HG03039 (cell line): ENCODE results near the gene UPK2.
"Not testable (repeated sequence)": the region's sequence is repeated elsewhere in the genome, so short reads cannot be mapped to it uniquely, and the experiment has no call there.

Experiments used
- ATAC-seq: cut with Tn5 transposase; IDR thresholded peaks from one replicate; pipeline ENCODE4 v1.9.1; 2021; ENCODE audit warnings: mild to moderate bottlenecking, moderate library complexity; ENCODE audit not compliant: unreplicated experiment

Gene UPK2

DNA sequence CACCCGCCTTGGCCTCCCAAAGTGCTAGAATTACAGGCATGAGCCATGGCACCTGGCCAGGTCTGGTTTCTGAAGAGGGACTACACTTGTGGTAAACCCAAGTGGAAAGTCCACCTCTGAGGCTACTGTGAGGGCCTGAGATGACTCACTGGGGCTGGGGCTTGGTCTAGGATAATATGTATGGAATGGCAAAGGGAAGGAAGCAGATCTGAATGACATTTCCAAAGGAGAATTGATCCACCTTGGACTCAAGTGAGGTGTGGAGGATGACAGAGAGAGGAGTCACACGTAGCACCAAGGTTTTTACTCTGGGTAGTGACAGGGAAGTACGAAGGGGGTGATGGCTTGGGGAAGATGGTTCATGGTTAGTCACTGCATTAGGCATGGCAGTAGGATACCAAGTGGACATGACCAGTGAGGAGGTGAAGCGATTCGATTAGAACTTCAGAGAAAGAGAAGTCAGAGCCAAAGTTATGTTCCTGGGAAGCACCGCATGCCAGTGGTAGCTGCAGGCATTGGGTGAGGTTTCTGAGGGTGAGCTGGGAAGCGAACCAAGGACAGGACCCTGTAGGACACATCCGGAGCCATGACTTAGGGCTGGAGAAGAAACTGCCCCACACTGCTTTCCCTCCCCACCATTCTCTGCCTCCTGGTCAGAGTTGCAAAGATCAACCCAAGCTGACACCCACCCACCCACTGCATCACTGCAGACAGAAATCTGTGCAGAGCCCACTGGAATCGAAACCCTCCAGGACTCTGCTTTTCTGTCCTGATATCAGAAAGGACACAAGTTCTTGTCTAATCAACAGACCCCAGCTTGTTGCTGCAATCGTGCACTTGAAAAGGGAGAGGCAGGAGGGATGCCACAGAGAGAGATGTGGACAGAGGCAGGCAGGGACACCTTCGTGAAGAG, 17.4 kb upstream of the UPK2 start:
- ATAC-seq, result no peak

DNA sequence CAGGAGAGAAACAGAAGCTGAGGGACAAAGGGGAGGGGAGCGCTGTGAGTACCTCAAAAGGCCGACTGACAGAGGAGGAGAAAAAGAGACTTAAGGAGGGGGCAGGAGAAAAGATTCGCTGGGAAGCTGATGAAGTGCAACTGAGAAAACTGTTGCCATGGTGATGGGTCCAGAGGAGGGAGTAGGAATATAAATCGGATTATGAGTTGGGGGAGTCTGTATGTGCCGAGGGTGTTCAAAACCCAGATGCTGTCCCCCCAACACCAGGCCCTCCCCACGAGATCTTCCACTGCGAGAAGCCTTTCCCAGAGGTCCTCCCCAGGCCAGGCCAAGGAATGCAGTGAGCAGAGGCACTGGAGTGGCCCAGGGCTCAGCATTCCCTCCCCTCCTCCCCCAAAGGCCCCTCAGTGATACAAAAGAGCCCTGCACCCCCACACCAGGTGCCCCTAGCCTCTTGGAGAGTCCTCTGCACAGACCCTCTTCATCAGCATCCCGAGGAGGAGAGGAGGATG, 16.6 kb upstream of the UPK2 start:
- ATAC-seq, result no peak

DNA sequence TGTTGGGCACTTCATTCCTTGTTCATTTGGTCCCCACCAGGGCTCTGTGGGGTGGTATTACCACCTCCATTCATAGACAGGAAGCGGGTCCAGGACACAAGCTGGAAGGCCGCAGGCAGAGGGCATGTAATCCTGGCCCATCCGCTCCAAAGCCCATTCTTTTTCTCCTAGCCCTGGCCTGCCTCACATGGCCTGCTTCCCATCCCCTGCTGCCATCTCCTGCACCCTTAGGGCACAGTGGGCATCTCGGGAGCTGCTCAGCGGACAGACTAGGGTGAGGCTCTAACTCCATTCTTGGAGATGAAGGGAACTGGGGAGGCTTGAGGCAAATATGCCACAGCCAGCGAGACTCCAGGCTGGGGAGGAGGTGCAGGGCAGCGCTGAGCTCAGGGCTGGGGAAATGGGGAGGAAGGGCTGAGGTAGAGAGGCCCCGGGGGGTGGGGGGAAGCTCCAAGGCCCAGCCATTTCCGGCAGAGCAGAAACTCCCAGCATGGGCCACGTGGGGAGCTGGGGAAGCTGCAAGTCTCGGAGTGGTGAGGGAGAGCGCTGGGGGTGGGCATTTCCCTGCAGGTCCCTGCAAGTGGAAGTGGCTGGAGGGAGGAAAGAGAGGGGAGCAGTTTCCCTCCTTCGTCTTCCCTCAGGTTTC, 16.0 kb upstream of the UPK2 start:
- no peak for ATAC-seq

DNA sequence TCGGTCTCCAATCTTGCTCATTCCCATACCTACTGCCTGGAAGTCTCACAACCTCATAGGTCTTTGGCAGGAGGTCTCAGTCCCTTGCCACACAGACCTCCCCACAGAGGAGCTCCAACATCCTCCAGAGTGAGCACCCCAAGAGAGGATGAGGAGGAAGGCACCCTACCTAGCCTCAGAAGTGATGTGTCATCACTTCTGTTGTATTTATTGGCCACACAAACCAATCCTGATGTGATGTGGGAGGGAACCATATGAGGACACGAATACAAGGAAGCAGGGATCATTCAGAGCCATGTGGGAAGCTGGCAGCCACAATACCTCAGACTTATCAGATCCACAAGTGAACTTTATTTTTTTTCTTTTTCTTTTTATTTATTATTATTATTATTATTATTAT, 9.0 kb upstream of the UPK2 start:
- ATAC-seq, result no peak

DNA sequence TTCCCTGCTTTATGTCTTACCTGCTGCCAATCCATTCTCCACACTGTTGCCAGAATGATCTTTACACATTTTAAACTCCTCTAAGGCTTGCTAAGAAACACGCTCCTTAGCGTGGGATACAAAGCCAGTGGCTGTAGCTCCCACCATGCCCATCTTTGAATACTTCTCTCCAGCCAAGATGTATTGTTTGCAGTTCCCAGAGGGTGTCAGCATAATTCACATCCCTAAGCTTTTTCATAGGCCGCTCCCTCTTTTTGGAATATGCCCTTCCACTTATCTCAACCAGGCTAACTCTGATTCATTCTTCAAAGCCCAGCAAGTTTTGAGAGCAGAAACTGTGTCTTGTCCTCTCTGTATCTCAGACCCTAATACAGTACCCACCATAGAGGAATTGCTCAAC, 8.1 kb upstream of the UPK2 start:
- no peak for ATAC-seq

DNA sequence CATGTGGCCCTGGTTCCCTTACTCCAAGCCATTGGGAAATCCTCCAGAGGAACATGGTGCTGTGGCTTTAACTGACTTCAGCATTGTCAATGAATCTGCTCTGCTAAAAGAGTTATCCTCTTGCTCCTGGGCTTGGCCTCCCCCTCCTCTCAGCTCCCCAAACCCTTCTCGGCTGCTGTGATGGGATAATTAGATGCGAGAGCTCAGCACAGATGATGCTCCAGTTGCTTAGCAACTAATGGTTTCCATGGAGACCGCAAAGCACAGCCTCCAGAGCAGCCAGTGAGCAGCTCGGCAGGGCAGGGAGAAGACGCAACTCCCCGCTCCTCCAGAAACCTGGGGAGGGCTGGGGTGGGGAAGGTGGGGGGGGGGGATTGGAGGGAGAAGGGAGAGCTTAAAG, 2.8 kb upstream of the UPK2 start:
- no peak for ATAC-seq

DNA sequence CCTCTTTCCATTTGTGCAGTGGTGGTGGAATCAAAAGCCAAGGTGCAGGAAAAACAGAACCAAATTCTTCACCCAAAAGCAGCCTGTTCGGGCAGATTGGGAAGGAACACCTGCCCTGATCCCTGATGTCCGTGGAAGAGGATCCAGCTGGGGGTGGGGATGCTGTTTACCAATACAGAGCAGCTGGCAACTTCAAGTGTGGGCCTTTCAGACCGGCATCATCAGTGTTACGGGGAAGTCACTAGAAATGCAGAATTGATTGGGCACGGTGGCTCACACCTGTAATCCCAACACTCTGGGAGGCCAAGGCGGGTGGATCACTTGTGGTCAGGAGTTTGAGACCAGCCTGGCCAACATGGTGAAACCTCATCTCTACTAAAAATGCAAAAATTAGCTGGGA, 2.1 kb upstream of the UPK2 start:
- ATAC-seq, result not testable (repeated sequence)

DNA sequence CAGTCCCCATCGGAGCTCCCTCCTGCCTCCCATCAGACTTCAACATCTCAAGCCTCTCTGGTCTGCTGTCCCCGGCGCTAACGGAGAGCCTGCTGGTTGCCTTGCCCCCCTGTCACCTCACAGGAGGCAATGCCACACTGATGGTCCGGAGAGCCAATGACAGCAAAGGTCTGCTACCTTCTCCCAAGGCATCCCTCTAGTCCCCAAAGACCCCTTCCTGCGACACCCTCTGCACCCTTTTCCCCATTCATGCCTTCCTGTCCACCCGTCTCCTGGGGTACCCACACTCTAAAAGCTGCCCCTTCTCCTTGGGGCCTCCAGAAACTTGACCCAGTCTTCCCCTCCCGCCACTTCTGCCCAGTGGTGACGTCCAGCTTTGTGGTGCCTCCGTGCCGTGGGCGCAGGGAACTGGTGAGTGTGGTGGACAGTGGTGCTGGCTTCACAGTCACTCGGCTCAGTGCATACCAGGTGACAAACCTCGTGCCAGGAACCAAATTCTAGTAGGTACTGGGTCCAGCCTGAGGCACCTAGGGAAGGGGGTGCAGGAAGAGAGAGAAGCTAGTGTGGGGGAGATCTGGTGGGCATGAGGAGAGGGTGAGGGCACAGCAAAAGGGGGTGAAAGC, 860 bp downstream of the UPK2 start:
- no peak for ATAC-seq

DNA sequence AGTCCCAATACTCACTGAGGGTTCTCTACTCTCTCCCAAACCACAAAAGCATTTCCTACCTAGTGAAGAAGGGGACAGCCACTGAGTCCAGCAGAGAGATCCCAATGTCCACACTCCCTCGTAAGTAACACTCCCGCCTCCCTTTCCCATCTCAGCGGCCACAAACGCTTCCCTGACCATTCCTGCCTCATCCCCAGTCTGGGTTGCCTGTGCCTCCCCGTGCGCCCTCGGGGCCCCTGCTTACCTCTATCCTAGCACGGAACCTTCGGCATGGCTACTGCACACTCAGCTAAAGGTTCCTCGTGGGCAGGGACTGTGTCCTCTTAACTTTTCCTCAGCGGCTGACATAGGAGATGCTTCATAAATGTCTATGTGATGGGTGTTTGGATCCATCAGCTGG, 1.5 kb downstream of the UPK2 start:
- no peak for ATAC-seq

DNA sequence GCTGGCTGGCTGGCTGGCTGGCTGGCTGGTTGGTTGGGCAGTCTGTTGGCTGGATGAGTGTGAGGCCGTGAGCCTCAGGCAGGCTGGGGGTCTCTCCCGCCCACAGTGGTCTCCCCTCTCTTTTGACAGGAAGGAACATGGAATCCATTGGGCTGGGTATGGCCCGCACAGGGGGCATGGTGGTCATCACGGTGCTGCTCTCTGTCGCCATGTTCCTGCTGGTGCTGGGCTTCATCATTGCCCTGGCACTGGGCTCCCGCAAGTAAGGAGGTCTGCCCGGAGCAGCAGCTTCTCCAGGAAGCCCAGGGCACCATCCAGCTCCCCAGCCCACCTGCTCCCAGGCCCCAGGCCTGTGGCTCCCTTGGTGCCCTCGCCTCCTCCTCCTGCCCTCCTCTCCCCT, 1.9 kb downstream of the UPK2 start:
- ATAC-seq, result no peak

DNA sequence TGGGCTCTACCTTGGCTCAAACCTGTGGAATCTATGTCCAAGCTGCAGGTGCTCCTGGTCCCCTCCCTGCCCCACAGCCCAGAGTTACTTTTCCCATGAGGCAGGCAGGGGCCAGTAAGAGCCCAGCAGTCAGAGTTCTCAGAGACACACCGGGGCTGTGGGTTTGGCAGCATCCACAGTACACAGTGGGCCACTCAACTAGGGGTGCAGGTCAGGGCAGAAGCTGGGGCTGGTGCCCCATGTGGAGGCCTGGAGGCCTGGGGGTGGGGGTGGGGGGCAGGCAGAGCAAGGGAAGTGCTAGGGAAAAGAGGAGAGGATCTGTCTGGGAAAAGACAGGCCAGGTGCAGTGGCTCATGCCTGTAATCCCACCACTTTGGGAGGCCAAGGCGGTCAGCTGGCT, 2.5 kb downstream of the UPK2 start:
- no peak for ATAC-seq

DNA sequence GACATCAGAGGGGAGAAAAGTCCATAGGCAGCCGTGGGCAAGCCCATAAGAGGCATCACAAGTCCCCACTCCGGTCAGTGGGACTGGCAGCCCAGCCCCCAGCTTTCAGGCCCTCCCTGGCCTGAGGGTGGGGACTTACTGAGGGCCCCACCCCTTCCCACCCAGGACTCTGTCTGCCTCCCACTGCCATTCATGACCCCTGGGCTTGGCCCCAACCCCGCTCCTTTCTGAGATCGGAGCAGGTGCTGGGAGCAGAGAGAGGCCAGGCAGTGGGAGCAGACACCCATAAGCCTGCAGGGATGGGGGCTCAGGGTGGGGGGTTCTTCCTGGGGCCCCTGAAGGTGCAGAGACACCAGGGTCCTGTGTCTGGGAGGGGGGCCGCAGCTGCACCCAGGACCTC, 5.1 kb downstream of the UPK2 start:
- no peak for ATAC-seq

DNA sequence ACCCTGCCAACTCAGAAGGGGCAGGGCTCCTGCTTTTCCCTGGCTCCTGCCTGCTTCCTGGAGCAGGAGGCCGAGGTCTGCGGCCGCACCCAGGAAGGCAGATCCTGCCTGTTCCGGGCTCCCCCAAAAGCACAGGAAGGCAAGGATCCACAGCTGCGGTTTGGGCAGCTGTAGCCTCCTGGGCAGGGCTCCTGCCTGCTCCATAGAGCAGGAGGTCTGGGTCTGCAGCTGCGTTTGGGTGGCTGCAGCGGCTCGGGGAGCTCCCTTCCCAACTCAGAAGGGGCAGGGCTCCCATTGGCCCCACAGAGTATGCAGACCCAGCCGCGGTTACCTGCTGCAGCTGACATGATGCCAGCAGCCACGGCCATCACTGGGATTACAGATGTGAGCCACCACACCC, 5.5 kb downstream of the UPK2 start:
- no peak for ATAC-seq

DNA sequence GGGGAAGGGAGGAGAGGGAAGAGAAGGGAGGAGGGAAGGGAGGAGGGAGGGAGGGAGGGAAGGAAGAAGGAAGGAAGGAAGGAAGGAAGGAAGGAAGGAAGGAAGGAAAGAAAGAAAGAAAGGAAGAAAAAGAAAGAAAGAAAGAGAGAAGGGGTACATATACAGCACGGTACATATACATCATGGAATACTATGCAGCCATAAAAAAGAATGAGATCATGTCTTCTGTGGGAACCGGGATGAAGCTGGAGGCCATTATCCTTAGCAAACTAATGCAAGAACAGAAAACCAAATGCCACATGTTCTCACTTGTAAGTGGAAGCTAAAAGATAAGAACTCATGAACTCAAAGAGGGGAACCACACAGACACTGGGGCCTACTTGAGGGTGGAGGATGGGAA, 13.4 kb downstream of the UPK2 start:
- not testable (repeated sequence) for ATAC-seq

DNA sequence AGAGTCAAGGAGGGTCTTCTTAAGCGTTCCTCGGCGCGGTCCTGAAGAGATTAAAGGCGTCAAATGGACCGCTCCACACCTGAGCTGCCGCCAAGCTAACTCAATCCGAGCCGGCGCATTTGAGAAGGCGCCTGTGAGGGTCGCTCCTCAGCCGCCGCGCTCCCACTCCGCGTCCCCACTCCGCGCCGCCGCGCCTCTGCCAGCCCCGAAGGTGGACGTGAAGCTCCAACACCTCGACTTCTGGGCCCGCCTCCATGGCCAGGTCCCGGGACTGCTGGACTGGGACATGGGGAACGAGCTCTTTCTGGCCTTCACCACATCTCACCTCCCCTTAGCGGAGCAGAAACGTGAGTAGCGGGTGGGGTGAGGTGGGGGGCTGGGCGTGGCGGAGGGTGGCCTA, 15.5 kb downstream of the UPK2 start, which contains the start of gene FOXR1:
Gene FOXR1, plus strand, starts transcription at position 116 of the 400 bp plus-strand sequence. Its CDS starts 171 bp downstream, at position 287.
- ATAC-seq, result no peak

DNA sequence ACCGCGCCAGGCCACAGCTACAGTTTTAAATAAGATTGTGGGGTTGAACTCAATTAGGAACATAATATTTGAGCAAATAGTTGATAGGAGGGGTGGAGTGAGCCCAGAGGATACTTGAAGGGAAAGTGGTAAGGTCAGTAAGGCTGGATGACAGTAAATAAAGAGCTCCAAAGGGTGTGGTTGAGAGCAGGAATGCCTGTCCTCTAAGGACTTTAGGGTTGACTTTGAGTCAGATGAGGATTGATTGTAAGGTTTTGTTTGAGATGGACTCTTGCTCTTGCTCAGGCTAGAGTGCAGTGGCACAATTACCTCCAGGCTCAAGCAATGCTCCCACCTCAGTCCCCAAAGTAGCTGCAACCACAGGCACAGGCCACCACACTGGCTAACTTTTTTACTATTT, 17.9 kb downstream of the UPK2 start:
- ATAC-seq, result no peak

DNA sequence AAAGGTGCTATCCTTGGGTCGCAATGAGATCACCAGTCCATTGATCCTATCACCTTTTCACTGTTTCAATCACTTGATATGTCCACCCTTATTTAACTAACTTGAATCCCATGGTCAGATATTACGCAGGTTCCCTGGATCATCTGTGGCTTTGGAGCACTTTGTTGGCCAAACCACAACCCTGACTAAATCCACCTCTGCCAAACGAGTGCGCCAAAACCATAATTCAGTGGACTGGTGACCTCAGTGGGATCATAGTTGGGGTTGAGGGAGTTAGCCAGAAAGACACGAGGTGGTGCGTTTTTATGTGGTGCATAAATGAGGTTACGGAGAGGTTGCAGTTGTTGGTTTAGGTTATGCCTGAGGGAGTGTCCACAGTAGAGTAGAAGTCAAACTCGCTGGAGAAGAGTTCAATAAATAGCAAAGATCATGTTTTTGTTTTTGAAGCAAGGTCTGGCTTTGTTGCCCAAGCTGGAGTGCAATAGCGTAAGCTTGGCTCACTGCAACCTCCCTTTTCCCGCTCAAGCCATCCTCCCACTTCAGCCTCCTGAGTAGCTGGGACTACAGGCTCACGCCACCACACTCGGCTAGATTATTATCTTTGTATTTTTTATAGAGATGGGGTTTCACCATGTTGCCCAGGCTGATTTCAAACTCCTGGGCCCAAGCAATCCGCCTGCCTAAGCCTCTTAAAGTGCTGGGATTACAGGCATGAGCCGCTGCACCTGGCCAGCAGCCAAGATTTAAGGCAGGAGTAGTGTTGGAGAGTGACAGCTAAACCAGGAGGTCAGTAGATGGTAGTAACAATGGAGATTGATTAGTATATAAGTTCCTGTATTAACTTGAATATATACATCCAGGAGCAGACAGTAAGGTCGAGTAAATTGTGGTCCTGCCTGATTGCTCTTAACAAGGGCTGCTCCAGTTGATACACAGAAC, 19.9 kb downstream of the UPK2 start:
- no peak for ATAC-seq

DNA sequence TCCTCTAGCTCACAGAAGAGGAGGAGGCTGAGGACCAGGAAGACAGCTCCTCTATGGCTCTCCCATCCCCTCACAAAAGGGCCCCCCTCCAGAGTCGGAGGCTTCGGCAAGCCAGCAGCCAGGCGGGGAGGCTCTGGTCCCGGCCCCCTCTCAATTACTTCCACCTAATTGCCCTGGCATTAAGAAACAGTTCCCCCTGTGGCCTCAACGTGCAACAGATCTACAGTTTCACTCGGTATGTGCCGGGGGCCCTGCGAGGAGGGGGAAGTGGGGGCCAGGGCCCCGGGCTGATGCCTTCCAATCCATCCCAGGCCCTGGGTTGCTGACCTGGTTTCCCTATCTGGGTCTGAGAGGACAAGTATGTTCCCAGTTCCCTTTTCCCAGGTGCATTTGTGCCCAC, 23.3 kb downstream of the UPK2 start:
- ATAC-seq, result no peak

DNA sequence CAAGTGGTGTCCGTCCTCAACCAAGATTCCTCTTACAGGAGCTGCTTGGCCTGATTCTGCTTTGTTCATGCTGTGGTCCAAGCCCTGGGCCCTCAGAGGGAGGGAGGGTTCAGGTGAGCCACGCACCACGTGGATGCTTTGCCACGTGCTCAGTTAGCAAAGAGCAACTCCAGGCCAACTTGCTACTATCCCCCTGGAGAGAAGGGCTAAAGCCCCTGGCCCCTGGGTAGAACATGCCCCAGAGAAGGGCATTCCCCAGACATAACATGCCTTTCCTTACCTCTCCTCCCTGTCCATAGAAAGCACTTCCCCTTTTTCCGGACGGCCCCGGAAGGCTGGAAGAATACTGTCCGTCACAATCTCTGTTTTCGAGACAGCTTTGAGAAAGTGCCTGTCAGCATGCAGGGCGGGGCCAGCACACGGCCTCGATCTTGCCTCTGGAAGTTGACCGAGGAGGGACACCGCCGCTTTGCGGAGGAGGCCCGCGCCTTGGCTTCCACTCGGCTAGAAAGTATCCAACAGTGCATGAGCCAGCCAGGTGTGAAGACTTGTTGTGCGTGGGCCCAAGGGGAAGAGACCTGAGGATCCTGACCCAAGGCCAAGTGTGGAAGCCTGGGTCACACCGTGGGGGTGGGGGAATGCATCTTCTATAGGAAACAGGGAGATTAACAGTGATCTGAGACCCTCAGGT, 24.2 kb downstream of the UPK2 start:
- ATAC-seq, result no peak

DNA sequence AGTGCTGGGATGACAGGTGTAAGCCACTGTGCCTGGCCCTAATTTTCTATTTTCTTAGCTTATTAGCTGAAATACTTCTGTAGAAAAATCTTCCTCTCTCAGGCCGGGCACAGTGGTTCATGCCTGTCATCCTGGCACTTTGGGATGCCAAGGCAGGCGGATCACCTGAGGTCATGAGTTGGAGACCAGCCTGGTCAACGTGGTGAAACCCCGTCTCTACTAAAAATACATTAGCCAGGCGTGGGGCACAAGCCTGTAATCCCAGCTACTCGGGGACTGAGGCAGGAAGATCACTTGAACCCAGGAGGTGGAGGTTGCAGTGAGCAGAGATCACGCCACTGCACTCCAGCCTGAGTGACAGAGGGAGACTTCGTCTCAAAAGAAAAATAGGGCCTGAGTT, 28.2 kb downstream of the UPK2 start:
- ATAC-seq, result not testable (repeated sequence)
